HG02588 (cell line): Measurements from ENCODE around the gene MAP3K15.

Source experiments
- ATAC-seq: cut with Tn5 transposase; IDR thresholded peaks from one replicate; pipeline ENCODE4 v1.9.1; 2021; ENCODE audit warnings: mild to moderate bottlenecking, moderate library complexity; ENCODE audit not compliant: unreplicated experiment

Gene MAP3K15

DNA sequence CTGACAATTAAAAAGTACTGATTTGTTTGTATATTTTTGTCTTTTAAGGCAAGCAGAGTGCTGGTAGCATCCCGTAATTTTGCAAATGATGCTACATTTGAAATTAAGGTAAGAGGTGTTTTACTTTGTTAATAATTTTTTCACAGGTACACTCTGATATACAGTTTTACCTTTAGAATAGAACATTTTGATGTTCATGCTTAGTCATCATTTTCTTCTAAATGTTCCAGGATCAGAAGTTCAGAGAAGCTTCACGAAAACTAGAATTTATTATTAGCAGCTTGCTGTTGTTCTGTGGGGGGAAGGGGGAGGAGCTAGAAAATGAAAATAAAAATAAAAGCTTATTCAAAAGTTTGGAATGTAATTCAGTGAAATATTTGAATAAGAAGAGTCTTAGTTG lies 166.0 kb downstream of the MAP3K15 start:
- no peak for ATAC-seq

DNA sequence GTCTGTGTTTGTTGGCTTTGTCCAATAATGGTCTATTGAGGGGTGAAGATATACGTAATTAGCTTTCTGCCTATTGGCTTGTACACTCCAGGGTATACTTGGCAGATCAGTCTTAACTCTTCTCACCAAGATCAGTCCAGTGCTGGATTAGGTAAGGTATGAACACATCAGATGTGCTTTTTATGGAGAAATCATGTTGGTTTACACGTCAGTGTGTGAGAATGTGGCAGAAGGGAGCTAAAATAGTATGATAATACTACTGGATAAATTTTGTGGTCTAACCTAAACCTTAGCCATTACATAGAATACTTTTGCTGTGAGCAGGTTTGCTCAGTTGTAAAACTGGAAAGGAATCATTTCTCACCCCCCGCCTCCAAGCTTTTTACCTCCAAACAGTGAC lies 167.4 kb downstream of the MAP3K15 start:
- no peak for ATAC-seq

DNA sequence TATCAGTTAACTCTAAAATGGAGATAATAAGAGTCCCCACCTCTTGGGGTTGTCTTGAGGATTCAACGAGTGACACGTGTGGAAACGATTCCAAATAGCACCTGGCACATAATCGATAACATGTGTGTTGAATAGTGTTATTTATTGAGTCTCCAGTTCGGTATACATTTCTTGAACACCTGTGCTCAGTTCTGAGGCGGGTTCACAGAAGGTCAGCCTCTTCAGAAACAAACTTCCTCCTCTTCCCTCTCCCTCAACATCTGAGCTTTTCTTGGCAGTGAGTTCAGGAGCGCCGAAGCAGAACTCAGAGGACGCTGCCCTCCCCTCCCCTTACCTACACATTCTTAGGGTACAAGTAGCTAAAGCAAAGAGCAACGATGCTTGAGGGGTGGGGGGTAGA lies 170.6 kb downstream of the MAP3K15 start:
- no peak for ATAC-seq

DNA sequence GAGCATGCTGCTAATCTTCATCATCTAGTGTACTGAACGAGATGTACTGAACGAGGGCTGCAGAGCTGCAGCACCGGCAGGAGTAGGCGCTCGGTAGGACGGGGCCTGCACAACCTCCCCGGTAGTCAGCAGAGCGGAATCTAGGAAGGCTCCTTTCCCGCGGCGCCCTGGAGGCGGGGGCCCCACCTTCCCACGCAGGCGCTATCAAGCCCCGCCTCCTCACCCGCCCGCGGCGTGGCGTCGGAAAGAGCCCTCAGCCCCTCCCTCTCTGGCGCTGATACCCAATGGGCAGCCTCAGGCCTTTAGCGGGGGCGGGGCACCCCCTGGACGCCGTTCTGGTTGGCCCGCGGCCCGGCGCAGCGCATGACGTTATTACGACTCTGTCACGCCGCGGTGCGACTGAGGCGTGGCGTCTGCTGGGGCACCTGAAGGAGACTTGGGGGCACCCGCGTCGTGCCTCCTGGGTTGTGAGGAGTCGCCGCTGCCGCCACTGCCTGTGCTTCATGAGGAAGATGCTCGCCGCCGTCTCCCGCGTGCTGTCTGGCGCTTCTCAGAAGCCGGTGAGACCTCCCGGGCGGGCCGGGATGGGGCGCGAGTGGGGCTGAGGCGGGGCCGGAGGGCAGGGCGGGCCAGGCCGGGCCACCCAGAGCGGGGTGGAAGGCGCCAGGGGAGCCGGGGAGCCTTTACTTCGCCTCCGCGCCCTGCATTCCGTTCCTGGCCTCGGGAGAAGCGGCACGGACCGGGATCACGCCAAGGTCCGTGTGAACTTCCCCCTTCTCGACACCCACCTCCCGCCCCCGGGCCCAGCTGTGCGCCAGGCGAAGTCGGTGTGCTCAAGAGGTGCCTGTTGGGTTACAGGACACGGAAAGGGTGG lies 171.5 kb downstream of the MAP3K15 start, which contains the start of gene PDHA1:
TSS of gene PDHA1 (plus strand) at position 393 of the 874 bp plus-strand sequence. CDS start at position 504, 111 bp downstream.
- ATAC-seq: peak; percentile 98

DNA sequence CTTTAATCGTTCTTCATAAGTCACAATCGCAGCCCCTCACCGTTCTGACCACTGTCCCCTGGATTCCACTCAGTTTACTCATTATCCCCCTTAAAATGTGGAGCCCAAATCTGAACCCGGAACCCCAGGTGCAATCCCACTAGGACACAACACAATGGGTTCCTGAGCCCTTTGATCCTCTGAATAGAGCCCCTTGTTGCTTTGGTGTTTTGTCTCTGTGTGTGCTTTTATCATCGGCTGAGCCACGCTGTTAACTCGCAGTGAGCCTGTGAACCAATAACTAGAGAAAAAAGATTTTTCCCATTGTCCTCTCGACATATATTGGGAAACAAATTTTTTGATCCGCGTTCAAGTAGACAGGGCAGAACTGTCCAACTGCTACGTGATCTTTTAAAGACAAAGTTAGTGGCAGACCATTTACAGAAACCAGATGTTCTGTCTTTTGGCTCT lies 172.2 kb downstream of the MAP3K15 start:
- ATAC-seq: no peak

DNA sequence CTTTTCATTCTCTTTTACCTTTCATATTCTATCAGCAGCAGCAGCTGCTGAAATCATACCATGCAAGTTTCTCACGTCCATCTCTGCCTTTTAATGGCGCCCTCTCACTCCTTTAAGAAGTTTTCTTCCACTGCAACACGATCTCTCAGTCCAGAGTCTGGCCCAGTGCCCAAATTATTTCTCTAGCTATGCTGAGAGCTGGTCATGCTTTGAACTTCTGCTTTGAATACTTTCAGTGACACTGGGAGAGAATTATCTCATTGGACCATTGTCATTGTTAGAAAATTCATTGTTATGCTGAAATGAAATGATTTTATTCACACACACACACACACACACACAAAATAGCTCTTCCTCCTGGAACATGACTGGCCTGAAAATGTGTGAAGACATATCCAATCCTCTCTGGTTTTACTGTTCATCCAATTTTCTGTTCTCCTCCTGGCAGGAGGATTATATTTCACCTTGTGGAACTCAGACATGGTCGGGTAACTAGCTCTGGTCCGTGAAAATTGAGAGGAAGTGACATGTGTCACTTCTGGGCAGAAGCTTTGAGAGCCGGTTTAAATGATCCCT lies 172.9 kb downstream of the MAP3K15 start:
- no peak for ATAC-seq

DNA sequence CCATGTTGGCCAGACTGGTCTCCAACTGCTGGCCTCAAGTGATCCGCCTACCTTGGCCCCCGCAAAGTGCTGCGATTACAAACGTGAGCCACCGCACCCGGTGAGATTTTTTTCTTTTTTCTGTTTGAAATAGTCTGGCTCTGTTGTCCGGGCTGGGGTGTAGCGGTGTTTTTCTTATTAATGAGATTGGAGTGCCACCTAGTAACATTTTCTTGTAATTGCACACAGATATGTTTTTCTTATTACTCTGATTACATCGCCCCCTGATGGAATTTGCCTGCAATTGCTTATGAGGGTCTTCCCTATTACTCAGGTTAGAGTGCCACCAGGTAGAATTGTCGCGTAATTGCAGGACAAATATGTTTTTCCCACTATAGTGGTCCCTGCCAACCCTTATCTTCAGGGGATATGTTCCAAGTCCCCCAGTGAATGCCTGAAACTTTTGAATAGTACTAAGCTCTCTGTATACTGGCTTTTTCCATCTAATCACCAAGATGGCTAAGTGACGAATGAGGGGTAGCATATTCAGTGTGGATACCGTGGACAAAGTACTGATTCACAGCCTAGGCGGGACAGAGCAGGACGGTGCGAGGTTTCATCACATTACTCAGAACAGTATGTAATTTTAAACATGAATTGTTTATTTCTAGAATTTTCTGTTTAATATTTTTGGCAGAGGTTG lies 180.2 kb downstream of the MAP3K15 start:
- ATAC-seq: no peak

DNA sequence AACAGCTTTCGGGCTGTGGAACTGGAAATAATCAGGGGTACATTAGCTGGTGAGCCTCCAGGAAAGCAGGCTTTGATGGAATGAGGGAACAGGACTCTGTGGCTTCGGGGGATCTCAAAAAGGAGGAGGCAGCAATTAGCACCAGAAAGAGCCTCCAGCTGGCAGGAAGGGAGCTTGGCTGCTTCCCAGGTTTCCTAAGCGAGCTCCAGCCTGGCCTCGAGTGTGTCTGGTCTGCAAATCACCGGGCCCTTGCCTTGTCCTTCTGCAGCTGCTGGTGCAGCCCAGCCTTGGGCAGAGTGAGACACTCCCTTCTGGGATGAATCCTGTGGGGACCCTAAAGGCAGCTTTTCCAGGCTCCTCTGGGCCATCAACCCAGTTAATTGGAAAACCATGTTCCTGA lies 182.3 kb downstream of the MAP3K15 start:
- no peak for ATAC-seq

DNA sequence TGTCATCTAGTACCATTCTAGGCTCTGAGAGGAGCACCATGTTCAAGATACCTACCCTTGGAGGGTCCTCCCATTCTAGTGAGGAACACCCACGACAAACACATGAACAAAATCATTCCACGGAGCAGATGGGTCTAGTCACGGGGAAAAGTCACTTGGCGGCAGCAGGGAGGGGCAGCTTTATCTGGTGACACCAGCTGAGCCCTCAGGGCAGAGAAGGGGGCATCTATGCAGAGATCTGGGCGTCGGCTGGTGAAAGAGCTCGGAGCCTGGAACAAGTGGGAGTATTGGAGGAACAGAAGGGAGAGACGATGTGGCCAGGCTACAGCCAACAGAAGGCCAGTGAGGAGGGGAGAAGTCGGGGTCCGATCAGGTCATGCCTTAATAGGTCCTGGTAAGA lies 183.5 kb downstream of the MAP3K15 start:
- ATAC-seq: no peak

DNA sequence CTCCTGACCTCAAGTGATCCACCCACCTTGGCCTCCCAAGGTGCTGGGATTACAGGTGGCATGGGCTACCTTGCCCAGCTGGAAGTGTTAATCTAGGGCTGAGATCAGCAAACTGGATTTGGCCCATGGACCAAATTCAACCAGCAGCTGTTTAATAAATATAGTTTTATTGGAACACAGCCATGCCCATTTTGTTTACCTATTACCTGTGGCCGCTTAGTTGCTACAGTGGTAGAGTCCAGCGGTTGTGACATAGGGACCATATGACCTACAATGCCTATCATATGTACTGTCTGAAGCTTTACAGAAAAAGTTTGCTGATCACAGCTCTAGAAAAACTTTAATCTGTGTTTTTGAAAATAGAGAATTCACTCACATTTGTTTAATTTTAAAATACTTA lies 188.7 kb downstream of the MAP3K15 start:
- ATAC-seq: no peak
